GM18511 (cell line): ENCODE data around the gene OS9.
A peak's percentile ranks its signal among the peaks of the same experiment; 100 is the strongest.
"Not testable (repeated sequence)": the region's sequence is repeated elsewhere in the genome, so short reads cannot be mapped to it uniquely, and the experiment has no call there.

Experiments used
- ATAC-seq: cut with Tn5 transposase; IDR thresholded peaks from one replicate; pipeline ENCODE4 v1.9.1; 2021; ENCODE audit warnings: mild to moderate bottlenecking, moderate library complexity; ENCODE audit not compliant: unreplicated experiment

The OS9 gene

GRCh38 chr12:57693317-57693658 lies 644 bp upstream of the OS9 start:
- no peak for ATAC-seq

- ATAC-seq: peak; percentile 4
Measured at GRCh38 chr12:57694459-57695019, 607 bp downstream of the OS9 start.

- ATAC-seq: no peak
Measured at GRCh38 chr12:57695770-57696432, 2.0 kb downstream of the OS9 start.

- ATAC-seq: no peak
Measured at GRCh38 chr12:57697076-57697475, 3.1 kb downstream of the OS9 start.

- no peak for ATAC-seq
Measured at GRCh38 chr12:57698414-57698813, 4.5 kb downstream of the OS9 start.

- ATAC-seq: no peak
Measured at GRCh38 chr12:57700317-57700716, 6.4 kb downstream of the OS9 start.

GRCh38 chr12:57707250-57707649 lies 13.3 kb downstream of the OS9 start:
- ATAC-seq: no peak

- no peak for ATAC-seq
Measured at GRCh38 chr12:57708296-57708695, 14.4 kb downstream of the OS9 start.

GRCh38 chr12:57712701-57713100 lies 18.8 kb downstream of the OS9 start:
- no peak for ATAC-seq

- ATAC-seq: no peak
Measured at GRCh38 chr12:57713209-57713608, 19.3 kb downstream of the OS9 start.

GRCh38 chr12:57715036-57715748 lies 21.3 kb downstream of the OS9 start:
- not testable (repeated sequence) for ATAC-seq

GRCh38 chr12:57715786-57716185 lies 21.9 kb downstream of the OS9 start:
- ATAC-seq: no peak

- ATAC-seq: no peak
Measured at GRCh38 chr12:57716305-57716704, 22.4 kb downstream of the OS9 start.

- ATAC-seq: no peak
Measured at GRCh38 chr12:57717131-57717530, 23.2 kb downstream of the OS9 start.

GRCh38 chr12:57717846-57718640 lies 24.1 kb downstream of the OS9 start:
- no peak for ATAC-seq

GRCh38 chr12:57718641-57719528 lies 25.0 kb downstream of the OS9 start:
- ATAC-seq: no peak

GRCh38 chr12:57719777-57720605 lies 26.1 kb downstream of the OS9 start:
- no peak for ATAC-seq

GRCh38 chr12:57720606-57721595 lies 27.0 kb downstream of the OS9 start:
- no peak for ATAC-seq
